ENCODE data around the gene SPRR2G.

DNA sequence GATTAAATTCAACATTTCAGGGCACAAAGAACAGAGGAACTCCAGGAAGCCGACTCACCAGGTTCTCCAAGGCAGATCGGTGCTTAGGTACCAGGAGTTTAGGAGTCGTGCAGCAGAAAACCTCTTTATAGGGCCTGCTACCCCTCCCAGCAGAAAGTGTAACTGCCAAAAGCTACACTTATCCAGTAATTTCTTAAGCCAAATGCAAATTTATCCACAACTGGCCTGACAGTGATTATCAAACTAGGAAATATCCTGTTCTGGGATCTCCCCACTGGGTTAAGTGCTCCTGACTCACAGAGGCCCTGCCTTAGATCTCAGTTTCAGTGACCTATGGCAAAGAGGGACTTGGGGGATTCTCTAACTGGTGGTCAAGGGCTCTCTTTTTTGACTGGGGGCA, 37.3 kb downstream of the SPRR2G start, which contains the start of gene SPRR2F:
- TF ChIP-seq POLR2AphosphoS5 (IDR thresholded peaks at IDR 0.05; ENCODE audit: low read depth, low read length) = no peak
- TF ChIP-seq, protein P1, sequence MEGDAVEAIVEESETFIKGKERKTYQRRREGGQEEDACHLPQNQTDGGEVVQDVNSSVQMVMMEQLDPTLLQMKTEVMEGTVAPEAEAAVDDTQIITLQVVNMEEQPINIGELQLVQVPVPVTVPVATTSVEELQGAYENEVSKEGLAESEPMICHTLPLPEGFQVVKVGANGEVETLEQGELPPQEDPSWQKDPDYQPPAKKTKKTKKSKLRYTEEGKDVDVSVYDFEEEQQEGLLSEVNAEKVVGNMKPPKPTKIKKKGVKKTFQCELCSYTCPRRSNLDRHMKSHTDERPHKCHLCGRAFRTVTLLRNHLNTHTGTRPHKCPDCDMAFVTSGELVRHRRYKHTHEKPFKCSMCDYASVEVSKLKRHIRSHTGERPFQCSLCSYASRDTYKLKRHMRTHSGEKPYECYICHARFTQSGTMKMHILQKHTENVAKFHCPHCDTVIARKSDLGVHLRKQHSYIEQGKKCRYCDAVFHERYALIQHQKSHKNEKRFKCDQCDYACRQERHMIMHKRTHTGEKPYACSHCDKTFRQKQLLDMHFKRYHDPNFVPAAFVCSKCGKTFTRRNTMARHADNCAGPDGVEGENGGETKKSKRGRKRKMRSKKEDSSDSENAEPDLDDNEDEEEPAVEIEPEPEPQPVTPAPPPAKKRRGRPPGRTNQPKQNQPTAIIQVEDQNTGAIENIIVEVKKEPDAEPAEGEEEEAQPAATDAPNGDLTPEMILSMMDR (IDR thresholded peaks at IDR 0.05) = no peak
- TF ChIP-seq, protein P2, sequence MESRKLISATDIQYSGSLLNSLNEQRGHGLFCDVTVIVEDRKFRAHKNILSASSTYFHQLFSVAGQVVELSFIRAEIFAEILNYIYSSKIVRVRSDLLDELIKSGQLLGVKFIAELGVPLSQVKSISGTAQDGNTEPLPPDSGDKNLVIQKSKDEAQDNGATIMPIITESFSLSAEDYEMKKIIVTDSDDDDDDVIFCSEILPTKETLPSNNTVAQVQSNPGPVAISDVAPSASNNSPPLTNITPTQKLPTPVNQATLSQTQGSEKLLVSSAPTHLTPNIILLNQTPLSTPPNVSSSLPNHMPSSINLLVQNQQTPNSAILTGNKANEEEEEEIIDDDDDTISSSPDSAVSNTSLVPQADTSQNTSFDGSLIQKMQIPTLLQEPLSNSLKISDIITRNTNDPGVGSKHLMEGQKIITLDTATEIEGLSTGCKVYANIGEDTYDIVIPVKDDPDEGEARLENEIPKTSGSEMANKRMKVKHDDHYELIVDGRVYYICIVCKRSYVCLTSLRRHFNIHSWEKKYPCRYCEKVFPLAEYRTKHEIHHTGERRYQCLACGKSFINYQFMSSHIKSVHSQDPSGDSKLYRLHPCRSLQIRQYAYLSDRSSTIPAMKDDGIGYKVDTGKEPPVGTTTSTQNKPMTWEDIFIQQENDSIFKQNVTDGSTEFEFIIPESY (IDR thresholded peaks at IDR 0.05; ENCODE audit: borderline replicate concordance, low read depth) = no peak
- TF ChIP-seq RAD21 (IDR thresholded peaks at IDR 0.05; ENCODE audit: low read length) = no peak
- no peak for TF ChIP-seq TAF1 (IDR thresholded peaks at IDR 0.05; ENCODE audit: borderline replicate concordance, low read depth, low read length)
- no peak for TF ChIP-seq RFX5 (IDR thresholded peaks at IDR 0.05; ENCODE audit: low read length)
- no peak for TF ChIP-seq GABPA (IDR thresholded peaks at IDR 0.05; ENCODE audit: low read depth)
- TF ChIP-seq JUND (IDR thresholded peaks at IDR 0.05) = no peak
- TF ChIP-seq REST (IDR thresholded peaks at IDR 0.05; ENCODE audit: low read depth, low read length) = no peak
- TF ChIP-seq MXI1 (IDR thresholded peaks at IDR 0.05; ENCODE audit: low read depth, low read length) = no peak
